GM04504 (cell line): ENCODE data around the gene WSCD1.

Experiments used
- DNase-seq: peaks from one replicate; pipeline ENCODE4 v3.0.0-alpha.2; 2012; ENCODE audit warnings: low read depth

The WSCD1 gene

GRCh38 chr17:6160911-6161855 lies 91.0 kb downstream of the WSCD1 start:
- no peak for DNase-seq

- no peak for DNase-seq
These were observed 92.0 kb downstream of the WSCD1 start for GRCh38 chr17:6162216-6162615.

GRCh38 chr17:6162892-6163291 lies 92.7 kb downstream of the WSCD1 start:
- no peak for DNase-seq

GRCh38 chr17:6163612-6164333 lies 93.6 kb downstream of the WSCD1 start:
- DNase-seq, result no peak

GRCh38 chr17:6164996-6165395 lies 94.8 kb downstream of the WSCD1 start:
- DNase-seq, result no peak

GRCh38 chr17:6165806-6166205 lies 95.6 kb downstream of the WSCD1 start:
- DNase-seq, result no peak

GRCh38 chr17:6166492-6167179 lies 96.5 kb downstream of the WSCD1 start:
- DNase-seq, result no peak

- DNase-seq, result no peak
These were observed 98.1 kb downstream of the WSCD1 start for GRCh38 chr17:6168296-6168695.

- DNase-seq, result no peak
These were observed 100.2 kb downstream of the WSCD1 start for GRCh38 chr17:6170349-6170748.

- no peak for DNase-seq
These were observed 102.6 kb downstream of the WSCD1 start for GRCh38 chr17:6172642-6173330.

GRCh38 chr17:6173653-6174052 lies 103.5 kb downstream of the WSCD1 start:
- DNase-seq, result no peak
